Trophoblast cell (in vitro differentiated cells and primary cell): ENCODE results near the gene UGT1A8.

Experiments
- DNase-seq, 2 donors: peaks; one replicate each; pipeline ENCODE4 v3.0.0-alpha.2; 2016
- H2AFZ ChIP-seq: 2 replicates; pipeline ENCODE4 v1.6.1; 2013; ENCODE audit warnings: low read length, moderate library complexity, mild to moderate bottlenecking; ENCODE audit not compliant: insufficient read depth, poor library complexity
- H2AK5ac ChIP-seq: 2 replicates; pipeline ENCODE4 v1.6.1; 2013; ENCODE audit warnings: mild to moderate bottlenecking, low read length
- H2BK120ac ChIP-seq: 2 replicates; pipeline ENCODE4 v1.6.1; 2013; ENCODE audit warnings: low read length, mild to moderate bottlenecking, moderate library complexity; ENCODE audit not compliant: insufficient read depth, poor library complexity
- H2BK12ac ChIP-seq: 2 replicates; pipeline ENCODE4 v1.6.1; 2013; ENCODE audit warnings: mild to moderate bottlenecking, low read length, moderate library complexity
- H2BK5ac ChIP-seq: 2 replicates; pipeline ENCODE4 v1.6.1; 2013; ENCODE audit warnings: low read length, low read depth, moderate library complexity, mild to moderate bottlenecking; ENCODE audit not compliant: poor library complexity
- H3K14ac ChIP-seq: 2 replicates; pipeline ENCODE4 v1.6.1; 2013; ENCODE audit warnings: mild to moderate bottlenecking, low read length
- H3K18ac ChIP-seq: 2 replicates; pipeline ENCODE4 v1.6.1; 2013; ENCODE audit warnings: mild to moderate bottlenecking, low read length
- H3K23ac ChIP-seq: 2 replicates; pipeline ENCODE4 v1.6.1; 2013; ENCODE audit warnings: low read length
- H3K27ac ChIP-seq: 2 replicates; pipeline ENCODE4 v1.5.1; 2013; ENCODE audit warnings: low read depth, mild to moderate bottlenecking, inconsistent platforms, low read length, moderate library complexity
- H3K27me3 ChIP-seq: 2 replicates; pipeline ENCODE4 v1.6.1; 2013; ENCODE audit warnings: inconsistent platforms, mild to moderate bottlenecking, low read length, moderate library complexity; ENCODE audit not compliant: insufficient read depth
- H3K36me3 ChIP-seq, 2 experiments: 1 replicate in 1 of 2; 2 replicates in 1 of 2; pipeline ENCODE4 v1.6.1; 2013; ENCODE audit warnings: low read length in 2 of 2, mild to moderate bottlenecking in 2 of 2, moderate library complexity in 1 of 2; ENCODE audit not compliant: insufficient read depth in 2 of 2, control insufficient read depth in 1 of 2
- H3K4ac ChIP-seq: 2 replicates; pipeline ENCODE4 v1.6.1; 2013; ENCODE audit warnings: low read depth, mild to moderate bottlenecking, low read length, moderate library complexity
- H3K4me1 ChIP-seq, 2 experiments: 1 replicate in 1 of 2; 2 replicates in 1 of 2; pipeline ENCODE4 v1.6.1; 2013; ENCODE audit warnings: low read length in 2 of 2, mild to moderate bottlenecking in 2 of 2, moderate library complexity in 1 of 2; ENCODE audit not compliant: insufficient read depth in 2 of 2, control insufficient read depth in 1 of 2
- H3K4me2 ChIP-seq: 2 replicates; pipeline ENCODE4 v1.6.1; 2013; ENCODE audit warnings: inconsistent platforms, mild to moderate bottlenecking, low read length, moderate library complexity
- H3K4me3 ChIP-seq: 2 replicates; pipeline ENCODE4 v1.5.1; 2013; ENCODE audit warnings: mild to moderate bottlenecking, low read depth, low read length, inconsistent platforms
- H3K79me1 ChIP-seq: one replicate; pipeline ENCODE4 v1.6.1; 2013; ENCODE audit warnings: low read length
- H3K79me2 ChIP-seq: 2 replicates; pipeline ENCODE4 v1.6.1; 2013; ENCODE audit warnings: low read length, mild to moderate bottlenecking; ENCODE audit not compliant: control insufficient read depth, insufficient read depth, poor library complexity
- H3K9ac ChIP-seq: 2 replicates; pipeline ENCODE4 v1.6.1; 2013; ENCODE audit warnings: mild to moderate bottlenecking, low read length
- H3K9me3 ChIP-seq: 2 replicates; pipeline ENCODE4 v1.6.1; 2013; ENCODE audit warnings: low read depth, mild to moderate bottlenecking, control low read depth, inconsistent platforms, low read length; ENCODE audit not compliant: insufficient read depth
- H4K12ac ChIP-seq: 2 replicates; pipeline ENCODE4 v1.6.1; 2013; ENCODE audit warnings: low read depth, mild to moderate bottlenecking, low read length, moderate library complexity
- H4K8ac ChIP-seq: 2 replicates; pipeline ENCODE4 v1.6.1; 2013; ENCODE audit warnings: low read depth, mild to moderate bottlenecking, low read length, moderate library complexity
- H4K91ac ChIP-seq: one replicate; pipeline ENCODE4 v1.6.1; 2013; ENCODE audit warnings: low read depth, mild to moderate bottlenecking, low read length, moderate library complexity
- WGBS: extraction: QIAGEN DNeasy Blood & Tissue Kit; methylation state at CpG from one replicate; pipeline ENCODE4 v1.1.7; 2013; ENCODE audit warnings: missing lambda C conversion rate; ENCODE audit not compliant: insufficient read length, insufficient coverage; ENCODE audit errors: extremely low coverage; 5-methylcytosine and 5-hydroxymethylcytosine counted together

UGT1A8 gene

GRCh38 chr2:233815861-233816260, 198.4 kb downstream of the UGT1A8 start:
- peaks cover 11% of the 10 kb centered on the region for H3K9me3 ChIP-seq
- H3K4me1 ChIP-seq: no peaks in the 10 kb centered on the region
- H2AK5ac ChIP-seq: no peak overlapping the region
- DNase-seq: peak in 1 of 2 donors; percentile 28
- no peaks in the 10 kb centered on the region for H3K36me3 ChIP-seq
- WGBS: no CpG with 5 or more reads among the region's 6 CpGs
- H4K12ac ChIP-seq: no peak overlapping the region
- no peak overlapping the region for H2BK5ac ChIP-seq
- H3K9ac ChIP-seq: no peak overlapping the region
- H3K4ac ChIP-seq: no peak overlapping the region
- no peak overlapping the region for H3K4me3 ChIP-seq
- H2AFZ ChIP-seq: no peak overlapping the region
- no peak overlapping the region for H3K23ac ChIP-seq
- H3K18ac ChIP-seq: no peak overlapping the region
- H3K79me1 ChIP-seq: no peaks in the 10 kb centered on the region
- H2BK120ac ChIP-seq: no peak overlapping the region
- H3K14ac ChIP-seq: no peak overlapping the region
- no peaks in the 10 kb centered on the region for H3K27me3 ChIP-seq
- H3K4me2 ChIP-seq: no peak overlapping the region
- H2BK12ac ChIP-seq: no peak overlapping the region
- no peaks in the 10 kb centered on the region for H3K79me2 ChIP-seq
- H4K91ac ChIP-seq: no peak overlapping the region
- no peak overlapping the region for H4K8ac ChIP-seq
- H3K27ac ChIP-seq: no peak overlapping the region

DNA sequence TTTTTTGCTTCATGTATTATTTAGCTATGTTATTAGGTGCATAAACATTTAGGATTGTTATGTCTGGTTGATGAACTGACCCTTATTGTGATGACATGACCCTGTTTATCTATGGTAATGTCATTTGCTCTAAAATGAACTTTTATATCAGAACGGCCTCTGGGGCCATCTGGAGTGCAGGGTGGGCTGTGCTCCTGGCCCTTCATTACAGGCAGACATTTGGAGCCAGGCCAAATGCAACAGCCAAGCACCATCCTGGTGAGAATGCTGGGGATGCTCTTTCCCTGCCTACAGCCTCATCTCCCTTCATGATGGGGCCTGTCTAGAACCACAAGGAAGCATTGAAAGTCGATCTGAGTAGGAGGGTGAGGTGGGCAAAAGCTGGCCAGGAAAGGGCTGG, 198.9 kb downstream of the UGT1A8 start:
- no CpG with 5 or more reads among the region's 2 CpGs for WGBS
- Histone ChIP-seq H2BK12ac (no peak overlapping the region), H3K9me3 (peaks cover 7% of the 10 kb centered on the region)

GRCh38 chr2:233816771-233817170, 199.3 kb downstream of the UGT1A8 start:
- WGBS: no CpG with 5 or more reads among the region's 4 CpGs

More for the DNA sequence above, 198.9 kb downstream of the UGT1A8 start:
- H3K9ac ChIP-seq: no peak overlapping the region
- H3K23ac ChIP-seq: no peak overlapping the region
- H2BK120ac ChIP-seq: no peak overlapping the region
- H2AK5ac ChIP-seq: no peak overlapping the region
- no peak overlapping the region for H3K27ac ChIP-seq
- no peaks in the 10 kb centered on the region for H3K79me1 ChIP-seq
- no peak overlapping the region for H3K14ac ChIP-seq
- no peak overlapping the region for H2AFZ ChIP-seq
- H3K4me3 ChIP-seq: no peak overlapping the region
- H3K79me2 ChIP-seq: no peaks in the 10 kb centered on the region
- no peaks in the 10 kb centered on the region for H3K36me3 ChIP-seq
- no peak overlapping the region for H3K4me2 ChIP-seq
- no peak for DNase-seq
- no peak overlapping the region for H4K8ac ChIP-seq
- H3K27me3 ChIP-seq: no peaks in the 10 kb centered on the region
- H3K18ac ChIP-seq: no peak overlapping the region
- no peak overlapping the region for H4K91ac ChIP-seq
- H4K12ac ChIP-seq: no peak overlapping the region
- no peak overlapping the region for H2BK5ac ChIP-seq
- H3K4ac ChIP-seq: no peak overlapping the region
- H3K4me1 ChIP-seq: no peaks in the 10 kb centered on the region

DNA sequence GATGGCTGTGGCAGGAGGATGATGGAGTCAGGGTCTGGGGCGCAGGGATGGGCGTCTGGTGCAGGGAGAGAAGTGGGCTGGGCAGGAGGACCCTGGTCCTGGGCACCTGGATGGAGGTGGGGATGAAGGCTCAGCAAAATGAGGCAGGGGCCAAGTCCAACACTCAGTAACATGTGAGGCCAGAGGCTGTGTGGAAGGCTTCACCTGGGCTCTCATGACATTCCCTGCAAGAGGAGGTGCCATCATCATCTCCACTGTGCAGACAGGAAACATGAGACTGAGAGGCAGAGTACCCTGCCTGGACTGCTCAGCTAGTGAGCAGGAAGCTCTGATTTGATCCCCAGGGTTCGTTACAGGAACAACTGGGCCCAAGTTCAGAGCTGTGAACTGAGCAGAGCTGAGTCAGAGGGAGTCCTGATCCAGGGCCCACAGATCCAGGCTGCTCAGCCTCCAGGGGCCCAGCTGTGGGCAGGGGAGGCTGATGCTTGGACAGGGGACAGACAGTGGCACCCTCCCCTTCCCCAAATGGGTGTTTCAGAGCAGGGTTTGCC, 200.0 kb downstream of the UGT1A8 start:
- no peaks in the 10 kb centered on the region for H3K36me3 ChIP-seq
- H2AK5ac ChIP-seq: no peak overlapping the region
- H2BK5ac ChIP-seq: no peak overlapping the region
- peaks cover 5% of the 10 kb centered on the region for H3K9me3 ChIP-seq
- no peak overlapping the region for H4K12ac ChIP-seq
- WGBS: no CpG with 5 or more reads among the region's 3 CpGs
- H3K27ac ChIP-seq: no peak overlapping the region
- no peaks in the 10 kb centered on the region for H3K79me2 ChIP-seq
- no peak overlapping the region for H3K4me3 ChIP-seq
- H3K27me3 ChIP-seq: no peaks in the 10 kb centered on the region
- no peak overlapping the region for H2AFZ ChIP-seq
- H3K4me2 ChIP-seq: no peak overlapping the region
- H3K9ac ChIP-seq: no peak overlapping the region
- no peak overlapping the region for H2BK120ac ChIP-seq
- H3K23ac ChIP-seq: no peak overlapping the region
- no peak overlapping the region for H4K91ac ChIP-seq
- H3K18ac ChIP-seq: no peak overlapping the region
- DNase-seq: no peak
- H3K14ac ChIP-seq: no peak overlapping the region
- no peak overlapping the region for H4K8ac ChIP-seq
- no peak overlapping the region for H2BK12ac ChIP-seq
- H3K4me1 ChIP-seq: no peaks in the 10 kb centered on the region
- H3K4ac ChIP-seq: no peak overlapping the region
- H3K79me1 ChIP-seq: no peaks in the 10 kb centered on the region

More at GRCh38 chr2:233816771-233817170, 199.3 kb downstream of the UGT1A8 start:
- Histone ChIP-seq H3K4me3 (no peak overlapping the region), H2AK5ac (no peak overlapping the region), H4K8ac (no peak overlapping the region), H3K79me1 (no peaks in the 10 kb centered on the region), H3K23ac (no peak overlapping the region), H2BK120ac (no peak overlapping the region), H2BK12ac (no peak overlapping the region), H4K12ac (no peak overlapping the region), H3K36me3 (no peaks in the 10 kb centered on the region), H3K9me3 (peaks cover 6% of the 10 kb centered on the region), H3K9ac (no peak overlapping the region), H4K91ac (no peak overlapping the region), H2BK5ac (no peak overlapping the region), H3K27ac (no peak overlapping the region), H3K14ac (no peak overlapping the region), H3K4ac (no peak overlapping the region), H2AFZ (no peak overlapping the region), H3K4me1 (no peaks in the 10 kb centered on the region), H3K79me2 (no peaks in the 10 kb centered on the region), H3K18ac (no peak overlapping the region), H3K4me2 (no peak overlapping the region), H3K27me3 (no peaks in the 10 kb centered on the region)
- DNase-seq: no peak
